WTC11 (cell line): ENCODE data around the gene SNX30. TPM values are rescaled to one million over a fixed set of nuclear protein-coding genes. Genes with fewer than 3 reads are reported as not detected.

Source experiments
- ATAC-seq: fragments of 200-7000 bp; cut with Tn5 transposase; 2 replicates; pipeline ENCODE4 v1.10.0; 2021; ENCODE audit warnings: mild to moderate bottlenecking, moderate library complexity
- CTCF ChIA-PET: fragments of 300-600 bp; sonication (Branson Sonifier 250); formaldehyde crosslinking; loops from one replicate; lab custom pipeline; 2021; ENCODE audit warnings: antibody characterized with exemption; lab: Charles Lee
- POLR2A ChIA-PET: fragments of 350-600 bp; sonication (Branson Sonifier 250); formaldehyde crosslinking; loops from one replicate; lab custom pipeline; 2021; ENCODE audit warnings: antibody characterized with exemption; lab: Charles Lee
- DNase-seq: peaks from one replicate; pipeline ENCODE4 v3.0.0; 2021; ENCODE audit warnings: low spot score
- H3K27ac Mint-ChIP-seq: 2 replicates; pipeline ENCODE4 v1.8.0; 2021; ENCODE audit warnings: mixed read lengths
- H3K27me3 Mint-ChIP-seq: 2 replicates; pipeline ENCODE4 v1.8.0; 2021; ENCODE audit warnings: low read depth, mild to moderate bottlenecking, moderate library complexity, mixed read lengths
- H3K36me3 Mint-ChIP-seq: 2 replicates; pipeline ENCODE4 v1.8.0; 2021; ENCODE audit warnings: mixed read lengths
- H3K4me1 Mint-ChIP-seq: 2 replicates; pipeline ENCODE4 v1.8.0; 2022; ENCODE audit warnings: mixed read lengths
- H3K4me3 Mint-ChIP-seq: 2 replicates; pipeline ENCODE4 v1.8.0; 2021; ENCODE audit warnings: mild to moderate bottlenecking, moderate library complexity, mixed read lengths
- H3K9me3 Mint-ChIP-seq: 2 replicates; pipeline ENCODE4 v1.8.0; 2021; ENCODE audit warnings: mixed read lengths
- CTCF ChIP-seq: fragments of 200-600 bp; IDR thresholded peaks from 2 replicates; pipeline ENCODE4 v1.8.0; 2022; ENCODE audit warnings: antibody characterized with exemption
- SP1 ChIP-seq: sonication (generic); formaldehyde crosslinking; conservative IDR thresholded peaks from 2 replicates; pipeline ENCODE4 v1.8.1; 2022; ENCODE audit warnings: missing genetic modification reagents
- ZNF396 ChIP-seq: fragments of 250-450 bp; sonication (Bioruptor Pico); IDR thresholded peaks from 2 replicates; pipeline ENCODE4 v1.8.0; 2021; ENCODE audit warnings: mild to moderate bottlenecking, moderate library complexity, borderline replicate concordance
- total RNA-seq: library from RNA; stranded (reverse); gene quantifications from 3 replicates; pipeline ENCODE4 v1.2.3, GENCODE V29; 2021
- TF ChIP-seq, protein P1 (sequence below): sonication (generic); formaldehyde crosslinking; IDR thresholded peaks from 2 replicates; pipeline ENCODE4 v1.8.0; 2022; ENCODE audit warnings: mild to moderate bottlenecking, missing genetic modification reagents
- TF ChIP-seq, protein P2 (sequence below): sonication (generic); formaldehyde crosslinking; conservative IDR thresholded peaks from 2 replicates; pipeline ENCODE4 v1.8.1; 2023; ENCODE audit warnings: mild to moderate bottlenecking, low read depth, missing genetic modification reagents, moderate library complexity
- TF ChIP-seq, protein P3 (sequence below): sonication (generic); formaldehyde crosslinking; IDR thresholded peaks from 2 replicates; pipeline ENCODE4 v1.8.0; 2022; ENCODE audit warnings: mild to moderate bottlenecking, missing genetic modification reagents
- TF ChIP-seq, protein P4 (sequence below): sonication (generic); formaldehyde crosslinking; IDR thresholded peaks from 2 replicates; pipeline ENCODE4 v1.8.0; 2022; ENCODE audit warnings: mild to moderate bottlenecking, missing genetic modification reagents
- TF ChIP-seq, protein P5 (sequence below): sonication (generic); formaldehyde crosslinking; IDR thresholded peaks from 2 replicates; pipeline ENCODE4 v1.8.0; 2022; ENCODE audit warnings: mild to moderate bottlenecking, missing genetic modification reagents
- TF ChIP-seq, protein P6 (sequence below): sonication (generic); formaldehyde crosslinking; IDR thresholded peaks from 2 replicates; pipeline ENCODE4 v1.8.1; 2023; ENCODE audit warnings: mild to moderate bottlenecking, missing genetic modification reagents, moderate library complexity

SNX30 gene
- total RNA-seq, 1 experiment from 2014 or later = 13.4 TPM

- no peak for ATAC-seq
- POLR2A ChIA-PET = no interaction called here
- peaks cover 9% of the 10 kb centered on the region for H3K4me1 Mint-ChIP-seq
- H3K27me3 Mint-ChIP-seq = peaks cover 24% of the 10 kb centered on the region
- no peak for DNase-seq
- no peak for TF ChIP-seq SP1 (CRISPR knock-in tag)
- H3K4me3 Mint-ChIP-seq = no peak overlapping the region
- no peaks in the 10 kb centered on the region for H3K9me3 Mint-ChIP-seq
- no peak overlapping the region for H3K27ac Mint-ChIP-seq
- no peaks in the 10 kb centered on the region for H3K36me3 Mint-ChIP-seq
- CTCF ChIA-PET = no interaction called here
Measured at GRCh38 chr9:112886351-112886750, 135.8 kb downstream of the SNX30 start.

GRCh38 chr9:112887381-112887780, 136.8 kb downstream of the SNX30 start:
- H3K4me3 Mint-ChIP-seq = no peak overlapping the region
- no peaks in the 10 kb centered on the region for H3K36me3 Mint-ChIP-seq
- ChIA-PET CTCF (interaction anchor here (0.5 to 3.4 kb wide), 29 partner anchors 10 to 774 kb away, joined by 3 to 36 read pairs (median 4); partner anchors contain the start of genes INIP and SNX30), POLR2A (no interaction called here)
- DNase-seq = peak; percentile 79
- no peaks in the 10 kb centered on the region for H3K9me3 Mint-ChIP-seq
- TF ChIP-seq, protein P1, sequence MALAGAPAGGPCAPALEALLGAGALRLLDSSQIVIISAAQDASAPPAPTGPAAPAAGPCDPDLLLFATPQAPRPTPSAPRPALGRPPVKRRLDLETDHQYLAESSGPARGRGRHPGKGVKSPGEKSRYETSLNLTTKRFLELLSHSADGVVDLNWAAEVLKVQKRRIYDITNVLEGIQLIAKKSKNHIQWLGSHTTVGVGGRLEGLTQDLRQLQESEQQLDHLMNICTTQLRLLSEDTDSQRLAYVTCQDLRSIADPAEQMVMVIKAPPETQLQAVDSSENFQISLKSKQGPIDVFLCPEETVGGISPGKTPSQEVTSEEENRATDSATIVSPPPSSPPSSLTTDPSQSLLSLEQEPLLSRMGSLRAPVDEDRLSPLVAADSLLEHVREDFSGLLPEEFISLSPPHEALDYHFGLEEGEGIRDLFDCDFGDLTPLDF (CRISPR knock-in tag) = no peak
- peak; percentile 45 for TF ChIP-seq CTCF
- H3K27ac Mint-ChIP-seq = no peak overlapping the region
- peaks cover 9% of the 10 kb centered on the region for H3K4me1 Mint-ChIP-seq
- ATAC-seq = peak; percentile 79
- peaks cover 34% of the 10 kb centered on the region for H3K27me3 Mint-ChIP-seq

GRCh38 chr9:112890106-112891081, 139.8 kb downstream of the SNX30 start, which contains the start of gene SLC46A2:
SLC46A2 (minus strand) TSS chr9:112890876; CDS start chr9:112890681, 195 bp downstream.
- ATAC-seq (peak; percentile 42), DNase-seq (peak; percentile 45)
- Mint-ChIP-seq H3K4me1 (peaks cover 6% of the 10 kb centered on the region), H3K27me3 (peaks cover 40% of the 10 kb centered on the region), H3K36me3 (no peaks in the 10 kb centered on the region), H3K27ac (no peak within 1 kb of the TSS), H3K9me3 (no peaks in the 10 kb centered on the region)
- CTCF ChIA-PET = interaction anchor here (3.4 kb wide), 1 partner anchor 13 kb away, joined by 36 read pairs; no protein-coding TSS in a partner anchor
- no peak for TF ChIP-seq SP1 (CRISPR knock-in tag)
- TF ChIP-seq, protein P2, sequence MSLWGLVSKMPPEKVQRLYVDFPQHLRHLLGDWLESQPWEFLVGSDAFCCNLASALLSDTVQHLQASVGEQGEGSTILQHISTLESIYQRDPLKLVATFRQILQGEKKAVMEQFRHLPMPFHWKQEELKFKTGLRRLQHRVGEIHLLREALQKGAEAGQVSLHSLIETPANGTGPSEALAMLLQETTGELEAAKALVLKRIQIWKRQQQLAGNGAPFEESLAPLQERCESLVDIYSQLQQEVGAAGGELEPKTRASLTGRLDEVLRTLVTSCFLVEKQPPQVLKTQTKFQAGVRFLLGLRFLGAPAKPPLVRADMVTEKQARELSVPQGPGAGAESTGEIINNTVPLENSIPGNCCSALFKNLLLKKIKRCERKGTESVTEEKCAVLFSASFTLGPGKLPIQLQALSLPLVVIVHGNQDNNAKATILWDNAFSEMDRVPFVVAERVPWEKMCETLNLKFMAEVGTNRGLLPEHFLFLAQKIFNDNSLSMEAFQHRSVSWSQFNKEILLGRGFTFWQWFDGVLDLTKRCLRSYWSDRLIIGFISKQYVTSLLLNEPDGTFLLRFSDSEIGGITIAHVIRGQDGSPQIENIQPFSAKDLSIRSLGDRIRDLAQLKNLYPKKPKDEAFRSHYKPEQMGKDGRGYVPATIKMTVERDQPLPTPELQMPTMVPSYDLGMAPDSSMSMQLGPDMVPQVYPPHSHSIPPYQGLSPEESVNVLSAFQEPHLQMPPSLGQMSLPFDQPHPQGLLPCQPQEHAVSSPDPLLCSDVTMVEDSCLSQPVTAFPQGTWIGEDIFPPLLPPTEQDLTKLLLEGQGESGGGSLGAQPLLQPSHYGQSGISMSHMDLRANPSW (CRISPR knock-in tag) = 0 out of 2 replicates have a peak, but pooled peaks have one; percentile 39
- TF ChIP-seq, protein P3, sequence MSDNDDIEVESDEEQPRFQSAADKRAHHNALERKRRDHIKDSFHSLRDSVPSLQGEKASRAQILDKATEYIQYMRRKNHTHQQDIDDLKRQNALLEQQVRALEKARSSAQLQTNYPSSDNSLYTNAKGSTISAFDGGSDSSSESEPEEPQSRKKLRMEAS (CRISPR knock-in tag) = peak; percentile 70; the same call in 1 of the 2 replicates
- TF ChIP-seq, protein P4, sequence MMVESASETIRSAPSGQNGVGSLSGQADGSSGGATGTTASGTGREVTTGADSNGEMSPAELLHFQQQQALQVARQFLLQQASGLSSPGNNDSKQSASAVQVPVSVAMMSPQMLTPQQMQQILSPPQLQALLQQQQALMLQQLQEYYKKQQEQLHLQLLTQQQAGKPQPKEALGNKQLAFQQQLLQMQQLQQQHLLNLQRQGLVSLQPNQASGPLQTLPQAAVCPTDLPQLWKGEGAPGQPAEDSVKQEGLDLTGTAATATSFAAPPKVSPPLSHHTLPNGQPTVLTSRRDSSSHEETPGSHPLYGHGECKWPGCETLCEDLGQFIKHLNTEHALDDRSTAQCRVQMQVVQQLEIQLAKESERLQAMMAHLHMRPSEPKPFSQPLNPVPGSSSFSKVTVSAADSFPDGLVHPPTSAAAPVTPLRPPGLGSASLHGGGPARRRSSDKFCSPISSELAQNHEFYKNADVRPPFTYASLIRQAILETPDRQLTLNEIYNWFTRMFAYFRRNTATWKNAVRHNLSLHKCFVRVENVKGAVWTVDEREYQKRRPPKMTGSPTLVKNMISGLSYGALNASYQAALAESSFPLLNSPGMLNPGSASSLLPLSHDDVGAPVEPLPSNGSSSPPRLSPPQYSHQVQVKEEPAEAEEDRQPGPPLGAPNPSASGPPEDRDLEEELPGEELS (CRISPR knock-in tag) = 0 out of 2 replicates have a peak, but pooled peaks have one; percentile 22
- TF ChIP-seq ZNF396 (CRISPR knock-in tag) = no peak
- TF ChIP-seq, protein P5, sequence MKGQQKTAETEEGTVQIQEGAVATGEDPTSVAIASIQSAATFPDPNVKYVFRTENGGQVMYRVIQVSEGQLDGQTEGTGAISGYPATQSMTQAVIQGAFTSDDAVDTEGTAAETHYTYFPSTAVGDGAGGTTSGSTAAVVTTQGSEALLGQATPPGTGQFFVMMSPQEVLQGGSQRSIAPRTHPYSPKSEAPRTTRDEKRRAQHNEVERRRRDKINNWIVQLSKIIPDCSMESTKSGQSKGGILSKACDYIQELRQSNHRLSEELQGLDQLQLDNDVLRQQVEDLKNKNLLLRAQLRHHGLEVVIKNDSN (CRISPR knock-in tag) = peak; percentile 80
- TF ChIP-seq, protein P6, sequence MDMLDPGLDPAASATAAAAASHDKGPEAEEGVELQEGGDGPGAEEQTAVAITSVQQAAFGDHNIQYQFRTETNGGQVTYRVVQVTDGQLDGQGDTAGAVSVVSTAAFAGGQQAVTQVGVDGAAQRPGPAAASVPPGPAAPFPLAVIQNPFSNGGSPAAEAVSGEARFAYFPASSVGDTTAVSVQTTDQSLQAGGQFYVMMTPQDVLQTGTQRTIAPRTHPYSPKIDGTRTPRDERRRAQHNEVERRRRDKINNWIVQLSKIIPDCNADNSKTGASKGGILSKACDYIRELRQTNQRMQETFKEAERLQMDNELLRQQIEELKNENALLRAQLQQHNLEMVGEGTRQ = peak; percentile 67
- TF ChIP-seq, all 79 proteins: peak for 5
- H3K4me3 Mint-ChIP-seq = peak within 1 kb of the TSS; percentile 74
- POLR2A ChIA-PET = no interaction called here
